H7 (cell line): ENCODE results near the gene KLF11. TPM values are rescaled to one million over a fixed set of nuclear protein-coding genes. Genes with fewer than 3 reads are reported as not detected.

ENCODE experiments used
- DNase-seq: peaks from one replicate; pipeline ENCODE4 v3.0.0; 2012
- H3K27me3 ChIP-seq: 2 replicates; pipeline ENCODE4 v1.6.0; 2011; ENCODE audit warnings: mild to moderate bottlenecking, low read length; ENCODE audit not compliant: control insufficient read depth, insufficient read depth
- H3K36me3 ChIP-seq: replicated peaks from 2 replicates; pipeline ENCODE4 v1.5.1; 2011; ENCODE audit warnings: low read length; ENCODE audit not compliant: control insufficient read depth, insufficient read depth
- H3K4me3 ChIP-seq: 2 replicates; pipeline ENCODE4 v1.5.1; 2011; ENCODE audit warnings: low read depth, mild to moderate bottlenecking, control low read depth, low read length, moderate library complexity; ENCODE audit not compliant: insufficient read depth
- total RNA-seq: library from RNA; depleted of rRNA; stranded (reverse); fragments of >200 nt; shearing (Covaris generic); gene quantifications from 2 replicates; pipeline ENCODE4 v1.2.3, GENCODE V29; 2014

The KLF11 gene
- total RNA-seq, 1 experiment from 2014 or later, result 11.8 TPM

DNA sequence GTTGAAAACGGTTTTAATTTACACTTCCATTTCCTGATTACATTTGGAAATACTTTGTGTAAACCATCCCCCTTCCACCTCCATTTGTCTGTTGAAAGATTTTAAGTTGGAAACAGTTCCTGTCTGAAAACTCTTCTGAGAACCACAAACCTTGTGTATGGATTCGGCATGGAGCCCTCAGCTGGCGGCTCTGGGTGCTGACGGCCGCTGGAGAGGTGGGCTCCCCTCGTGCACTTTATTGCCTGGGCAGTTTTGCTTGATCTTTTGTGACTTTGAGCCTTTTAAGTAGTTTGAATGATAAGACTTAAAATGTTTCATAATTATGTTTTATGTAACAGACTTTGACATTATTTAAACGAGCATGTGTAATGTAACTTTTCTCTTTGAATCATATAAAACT, 11.1 kb downstream of the KLF11 start:
- no peak overlapping the region for H3K4me3 ChIP-seq
- H3K27me3 ChIP-seq, result no peaks in the 10 kb centered on the region
- DNase-seq, result no peak
- H3K36me3 ChIP-seq, result no peaks in the 10 kb centered on the region; the same call in 1 of the 2 replicates

DNA sequence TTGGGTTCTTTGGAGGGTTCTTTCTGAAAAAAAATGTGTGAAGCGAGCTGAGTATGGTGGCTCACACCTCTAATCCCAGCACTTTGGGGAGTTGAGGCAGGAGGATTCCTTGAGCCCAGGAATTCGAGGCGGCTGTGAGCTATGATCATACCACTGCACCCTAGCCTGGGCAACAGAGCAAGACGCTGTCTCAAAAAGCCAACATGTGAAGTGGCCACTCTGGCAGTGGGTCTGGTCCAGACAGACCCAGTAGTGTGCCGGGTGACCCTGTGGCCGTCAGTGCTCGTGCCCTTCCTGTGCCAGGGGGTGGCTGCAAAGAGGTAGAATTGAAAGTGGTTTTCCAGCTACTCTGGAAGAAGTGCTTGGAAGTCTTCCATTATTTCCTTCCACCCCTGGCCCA, 11.6 kb downstream of the KLF11 start:
- DNase-seq, result no peak
- Histone ChIP-seq H3K27me3 (no peaks in the 10 kb centered on the region), H3K4me3 (no peak overlapping the region), H3K36me3 (no peaks in the 10 kb centered on the region; the same call in 1 of the 2 replicates)

DNA sequence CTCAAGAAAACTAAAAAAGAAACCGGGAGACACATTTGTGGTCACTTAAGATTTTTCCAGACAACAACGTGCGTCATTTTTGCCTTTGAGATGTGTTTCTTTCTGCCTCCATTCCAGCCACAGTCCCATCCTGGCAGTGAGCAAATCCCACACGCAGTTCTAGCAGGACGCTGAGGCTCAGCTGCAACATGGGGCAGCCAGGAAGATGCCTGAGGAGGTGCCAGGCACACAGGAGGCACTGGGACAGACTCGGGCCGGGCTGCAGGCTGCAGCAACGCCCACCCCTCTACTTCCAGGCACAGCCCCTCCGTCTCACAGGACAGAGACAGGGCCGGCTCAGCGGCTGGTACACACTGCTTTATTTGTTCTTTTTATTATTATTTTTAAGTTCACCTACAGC, 13.1 kb downstream of the KLF11 start:
- H3K4me3 ChIP-seq, result no peak overlapping the region
- no peak for DNase-seq

DNA sequence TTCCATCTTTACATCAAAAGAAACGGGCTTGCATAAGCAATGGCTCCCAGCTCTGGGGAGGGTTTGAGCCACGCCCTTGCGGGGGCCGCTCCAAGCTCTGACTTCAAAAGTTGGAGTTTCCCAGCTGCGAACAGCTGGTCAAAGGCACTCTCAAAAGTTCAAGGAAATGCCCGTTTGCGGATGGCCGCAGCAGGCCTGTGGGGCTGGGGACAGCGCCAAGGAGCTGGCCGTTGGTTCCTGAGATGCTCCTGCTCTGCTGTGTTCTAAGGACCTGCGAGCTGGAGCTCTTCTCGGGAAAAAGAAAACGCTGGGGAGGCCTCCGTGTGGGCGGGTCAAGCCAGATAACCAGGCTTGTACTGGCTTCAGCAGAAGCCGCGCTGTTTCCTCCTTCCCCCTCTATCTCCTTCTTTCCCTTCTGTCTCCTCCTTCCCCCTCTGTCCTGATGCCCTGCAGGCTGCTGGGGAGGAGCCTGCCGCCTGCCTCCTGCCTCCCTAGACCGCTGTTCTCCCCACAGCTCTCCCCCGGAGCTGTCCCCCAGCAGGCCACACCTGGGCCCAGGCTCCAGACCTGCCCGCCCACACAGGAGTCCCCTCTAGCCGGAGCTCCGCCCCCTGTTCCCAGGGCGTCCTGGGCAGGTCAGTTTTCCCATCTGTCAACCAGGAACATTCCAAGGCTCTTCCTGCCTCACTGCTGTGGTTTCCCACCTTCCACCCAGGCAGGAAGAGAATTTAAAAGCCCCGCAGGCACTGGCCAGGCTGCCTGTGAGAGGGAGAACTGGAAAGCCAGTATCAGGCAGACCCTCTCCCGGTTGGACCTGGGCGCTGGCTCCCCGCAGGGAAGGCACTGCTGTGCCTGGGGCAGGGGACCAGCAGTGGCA, 14.1 kb downstream of the KLF11 start:
- Histone ChIP-seq H3K36me3 (no peaks in the 10 kb centered on the region), H3K4me3 (peak overlapping the region; percentile 39), H3K27me3 (no peaks in the 10 kb centered on the region; the same call in 1 of the 2 replicates)
- peak; percentile 98 for DNase-seq

More for the DNA sequence above, 13.1 kb downstream of the KLF11 start:
- Histone ChIP-seq H3K36me3 (no peaks in the 10 kb centered on the region; the same call in 1 of the 2 replicates), H3K27me3 (no peaks in the 10 kb centered on the region; the same call in 1 of the 2 replicates)

DNA sequence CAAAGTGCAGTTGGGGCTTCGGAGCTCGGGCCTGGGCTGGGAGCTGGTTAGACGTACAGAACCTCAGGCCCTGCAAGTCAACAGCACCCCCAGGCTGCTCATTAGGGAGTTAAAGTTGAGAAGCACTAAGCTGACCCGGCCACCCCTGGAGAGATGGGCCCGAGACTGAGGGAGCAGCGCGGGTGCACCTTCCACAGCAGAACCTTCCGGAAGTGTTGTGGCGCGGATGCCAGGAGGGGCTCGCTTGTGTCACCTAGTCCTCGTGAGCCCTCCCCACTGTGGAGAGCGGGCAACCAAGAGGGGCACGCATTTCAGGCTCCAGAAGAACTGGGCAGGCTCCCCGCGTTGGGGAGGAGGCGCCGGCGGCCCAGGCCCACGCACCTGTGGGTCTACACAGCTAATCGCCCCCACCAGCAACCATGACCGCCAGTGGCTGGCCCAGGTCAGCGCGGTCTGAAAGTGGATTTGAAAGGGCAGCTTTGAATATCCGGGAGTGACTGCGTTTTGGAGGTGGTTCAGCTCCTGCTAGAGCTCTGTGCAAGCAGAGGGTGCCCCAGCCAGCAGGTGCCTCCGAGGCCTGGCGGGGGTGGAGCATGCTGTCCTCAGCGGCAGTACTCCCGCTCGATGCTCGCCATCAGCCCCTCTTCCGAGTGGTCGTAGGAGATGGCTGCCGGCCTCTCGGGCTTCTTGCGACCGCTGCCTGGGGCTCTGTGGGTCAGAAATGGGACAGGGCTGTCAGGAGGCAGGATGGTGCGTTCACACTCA, 15.1 kb downstream of the KLF11 start:
- H3K36me3 ChIP-seq, result no peaks in the 10 kb centered on the region
- peak; percentile 70 for DNase-seq
- no peak overlapping the region for H3K4me3 ChIP-seq
- no peaks in the 10 kb centered on the region; the same call in 1 of the 2 replicates for H3K27me3 ChIP-seq

DNA sequence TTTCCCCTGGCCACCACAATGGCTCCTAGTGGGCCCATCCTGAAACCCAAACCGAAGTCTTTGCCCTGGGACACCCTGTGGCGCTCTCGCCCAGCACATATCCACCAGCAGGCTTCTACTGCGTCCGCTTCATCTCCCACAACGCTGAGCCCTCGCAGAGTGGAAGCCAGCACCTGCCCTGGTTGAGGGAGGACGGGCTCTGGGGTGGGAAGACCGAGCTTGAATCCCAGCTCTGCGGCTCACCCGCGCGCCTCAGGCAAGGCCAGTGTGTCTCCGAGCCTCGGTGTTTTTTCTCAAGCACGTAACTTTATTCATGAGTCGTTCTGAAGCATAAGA, 15.6 kb downstream of the KLF11 start:
- H3K4me3 ChIP-seq, result no peak overlapping the region
- no peaks in the 10 kb centered on the region for H3K36me3 ChIP-seq
- H3K27me3 ChIP-seq, result no peaks in the 10 kb centered on the region; the same call in 1 of the 2 replicates
- DNase-seq, result peak; percentile 66

DNA sequence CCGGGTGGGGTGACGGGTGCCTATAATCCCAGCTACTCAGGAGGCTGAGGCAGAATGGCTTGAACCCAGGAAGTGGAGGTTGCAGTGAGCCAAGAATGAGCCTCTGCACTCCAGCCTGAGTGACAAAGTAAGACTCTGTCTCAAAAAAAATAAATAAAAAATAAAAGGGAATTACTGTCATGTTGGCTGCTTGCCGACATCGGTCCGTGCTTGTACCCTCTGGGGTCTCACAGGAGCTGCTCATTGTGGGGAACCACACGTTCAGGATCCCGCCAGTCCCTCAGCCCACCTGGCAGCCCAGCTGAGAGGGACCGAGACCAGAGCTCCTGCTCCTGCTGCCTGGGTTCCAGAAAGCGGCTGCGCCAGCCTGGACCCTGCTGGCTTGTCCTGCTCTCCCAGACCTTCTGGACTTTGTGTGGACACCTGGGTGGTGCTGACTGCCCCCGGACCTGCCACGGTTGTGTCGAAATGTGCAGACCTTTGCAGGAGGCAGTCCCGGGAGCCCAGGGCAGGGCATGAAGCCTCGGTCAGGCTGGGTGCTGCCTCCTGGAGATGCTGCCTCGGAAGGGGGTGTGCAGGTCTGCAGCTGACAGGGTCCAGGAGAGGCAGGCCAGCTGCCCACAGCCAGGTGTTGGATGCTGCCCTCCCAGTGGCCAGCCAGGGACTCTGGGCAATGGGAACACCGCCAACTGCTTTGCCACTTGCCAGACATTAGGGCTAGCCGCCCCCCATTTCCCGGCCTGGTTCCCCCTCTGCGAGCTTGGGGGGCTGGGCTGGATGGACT, 16.4 kb downstream of the KLF11 start:
- no peaks in the 10 kb centered on the region; the same call in 1 of the 2 replicates for H3K27me3 ChIP-seq
- no peaks in the 10 kb centered on the region for H3K36me3 ChIP-seq
- no peak overlapping the region for H3K4me3 ChIP-seq
- no peak for DNase-seq

DNA sequence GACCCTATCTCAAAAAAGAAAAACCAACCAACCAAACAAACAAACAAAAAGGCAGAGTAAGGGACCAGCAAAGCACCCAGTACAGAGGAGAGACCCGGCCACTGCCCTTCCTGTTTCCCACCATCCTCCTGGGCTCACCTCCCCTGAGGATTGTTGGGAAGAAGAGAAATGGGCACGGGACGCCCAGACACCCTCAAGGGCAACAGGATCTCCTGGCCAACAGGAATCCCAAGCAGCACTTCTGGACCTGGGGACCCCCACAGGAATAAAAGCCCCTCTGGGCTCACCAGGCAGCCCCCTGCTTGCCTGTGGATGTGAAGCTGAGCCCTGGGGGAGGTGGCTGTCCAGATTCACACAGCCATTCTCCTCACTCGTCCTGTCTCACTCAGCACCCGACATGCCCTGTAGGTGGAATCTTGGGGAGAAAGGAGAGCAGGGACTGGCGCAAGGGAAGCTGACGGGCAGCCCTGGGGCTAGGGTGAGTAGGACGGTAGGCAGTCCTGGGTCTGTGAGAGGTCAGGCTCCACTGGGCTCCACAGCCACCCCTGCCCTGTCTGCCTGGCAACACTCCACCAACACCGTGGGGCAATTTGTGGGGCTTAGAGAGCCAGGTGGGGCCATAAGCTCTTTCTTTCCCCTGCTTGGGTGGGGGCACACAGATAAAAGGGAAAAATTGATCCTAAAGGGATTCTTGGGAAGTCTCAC, 18.0 kb downstream of the KLF11 start:
- no peak for DNase-seq
- H3K27me3 ChIP-seq, result no peaks in the 10 kb centered on the region; the same call in 1 of the 2 replicates

DNA sequence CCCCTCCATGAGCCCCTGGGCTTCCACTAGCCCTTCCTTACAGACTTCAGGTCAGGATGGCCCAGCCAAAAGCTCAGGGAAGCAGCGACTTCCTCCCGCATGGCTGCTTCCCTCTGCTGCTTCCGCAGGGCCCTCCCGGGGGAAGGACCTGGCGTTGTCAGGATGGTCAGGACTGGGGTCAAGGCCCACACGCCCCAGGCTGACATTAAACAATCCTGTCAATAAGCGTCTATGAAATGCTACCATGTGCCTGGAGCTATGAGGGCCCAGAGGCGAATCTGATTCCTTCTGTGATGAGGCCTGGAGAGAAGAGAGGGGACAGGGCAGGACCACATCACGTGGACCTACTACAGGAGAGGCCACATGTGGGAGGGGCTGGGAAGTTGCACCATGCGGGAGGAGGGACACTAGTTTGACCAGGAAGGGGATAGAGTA, 19.6 kb downstream of the KLF11 start:
- DNase-seq, result no peak
- H3K4me3 ChIP-seq, result no peak overlapping the region
- no peaks in the 10 kb centered on the region; the same call in 1 of the 2 replicates for H3K27me3 ChIP-seq
- no peaks in the 10 kb centered on the region for H3K36me3 ChIP-seq

More for the DNA sequence above, 18.0 kb downstream of the KLF11 start:
- Histone ChIP-seq H3K4me3 (no peak overlapping the region), H3K36me3 (no peaks in the 10 kb centered on the region)

DNA sequence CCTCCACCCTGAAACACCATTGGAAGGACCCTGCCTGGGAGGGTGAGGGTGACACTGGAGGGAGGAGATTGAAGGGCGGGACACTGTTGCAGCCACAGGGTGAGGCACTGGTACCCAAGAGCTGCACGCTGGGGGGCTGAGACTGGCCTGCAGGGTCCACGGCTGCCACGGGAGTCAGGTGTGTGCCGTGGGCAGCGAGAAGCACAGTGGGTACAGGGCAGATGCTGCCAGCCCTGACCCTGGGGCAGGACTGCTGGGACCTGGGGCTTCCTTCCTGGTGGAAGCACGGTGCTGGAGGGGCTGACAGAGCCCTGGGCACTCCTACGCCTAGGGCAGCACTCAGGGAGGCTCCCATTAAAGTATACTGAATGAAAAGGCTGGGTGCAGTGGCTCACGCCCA, 20.2 kb downstream of the KLF11 start:
- Histone ChIP-seq H3K36me3 (no peaks in the 10 kb centered on the region), H3K4me3 (no peak overlapping the region), H3K27me3 (no peaks in the 10 kb centered on the region; the same call in 1 of the 2 replicates)
- no peak for DNase-seq

DNA sequence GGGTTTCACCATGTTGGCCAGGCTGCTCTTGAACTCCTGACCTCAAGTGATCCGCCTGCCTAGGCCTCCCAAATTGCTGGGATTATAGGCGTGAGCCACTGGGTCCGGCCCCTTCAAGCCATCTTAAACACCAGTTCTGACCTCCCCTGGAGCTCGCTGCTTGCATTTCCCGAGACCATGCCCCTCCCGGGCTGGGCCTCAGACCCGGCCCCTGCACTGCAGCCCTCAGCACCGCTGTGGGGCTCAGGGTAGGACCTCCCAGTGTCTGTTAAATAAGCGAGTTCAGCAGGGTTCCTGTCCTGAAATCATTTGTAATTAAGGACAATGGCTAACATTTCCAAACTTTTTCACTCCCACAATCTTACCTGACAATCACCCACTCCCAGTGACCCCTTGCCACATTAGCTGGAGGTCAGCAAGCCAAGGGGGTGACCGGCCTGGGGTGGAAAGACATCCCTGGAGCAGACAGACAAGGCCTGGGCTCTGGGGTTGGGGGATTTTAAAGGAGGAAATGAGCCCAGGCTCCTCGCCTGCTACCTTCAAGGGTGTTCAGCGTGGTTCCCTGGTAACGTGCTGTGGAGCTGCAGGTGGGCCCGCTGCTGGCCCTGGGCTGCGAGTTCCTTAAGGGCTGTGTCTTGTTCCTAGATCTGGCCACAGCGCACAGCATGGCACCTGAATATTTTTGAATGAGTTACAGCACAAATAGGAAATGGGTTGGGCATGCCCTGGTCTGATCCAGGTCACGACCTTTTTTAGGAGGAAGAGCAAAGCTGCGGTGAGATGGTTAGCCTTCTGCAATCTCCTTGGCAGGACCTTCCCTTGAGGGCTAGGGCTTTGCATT, 21.8 kb downstream of the KLF11 start:
- Histone ChIP-seq H3K4me3 (no peak overlapping the region), H3K27me3 (no peaks in the 10 kb centered on the region; the same call in 1 of the 2 replicates), H3K36me3 (no peaks in the 10 kb centered on the region)
- peak; percentile 77 for DNase-seq

DNA sequence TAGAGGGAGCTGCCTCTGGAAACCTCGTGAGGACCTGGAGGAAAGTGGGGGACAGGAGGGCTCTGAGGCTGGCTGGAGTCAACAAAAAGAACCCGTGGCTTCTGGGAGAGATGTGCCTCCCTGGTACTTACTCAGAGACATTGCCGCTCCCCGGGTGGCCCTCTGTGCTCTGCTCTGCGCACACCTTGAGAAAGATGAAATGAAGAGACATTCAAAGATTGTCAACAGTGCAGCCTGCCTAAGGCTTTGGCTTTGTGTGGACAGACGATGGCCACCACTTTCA, 22.4 kb downstream of the KLF11 start:
- Histone ChIP-seq H3K36me3 (no peaks in the 10 kb centered on the region), H3K4me3 (no peak overlapping the region), H3K27me3 (no peaks in the 10 kb centered on the region; the same call in 1 of the 2 replicates)
- DNase-seq, result no peak

DNA sequence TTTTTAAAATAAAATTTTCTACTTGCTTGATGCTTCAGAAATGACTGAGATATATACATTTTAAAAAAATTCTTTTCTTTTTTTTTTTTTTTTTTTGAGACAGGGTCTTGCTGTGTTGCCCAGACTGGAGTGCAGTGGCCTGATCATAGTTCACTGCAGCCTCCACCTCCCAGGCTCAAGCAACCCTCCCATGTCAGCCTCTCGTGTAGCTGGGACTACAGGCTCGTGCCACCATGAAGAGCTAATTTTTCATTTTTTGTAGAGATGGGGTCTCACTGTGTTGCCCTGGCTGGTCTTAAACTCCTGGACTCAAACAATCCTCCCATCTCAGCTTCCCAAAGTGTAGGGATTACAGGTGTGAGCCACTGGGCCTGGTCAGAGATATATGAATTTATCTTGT, 24.0 kb downstream of the KLF11 start:
- no peak overlapping the region for H3K4me3 ChIP-seq
- no peaks in the 10 kb centered on the region for H3K36me3 ChIP-seq
- no peak for DNase-seq
- H3K27me3 ChIP-seq, result no peaks in the 10 kb centered on the region
